SKM-1 treated with dmso at 0.1 percent for 144 hours (cell line): Measurements from ENCODE around the gene CHFR.
"Not testable (repeated sequence)": the region's sequence is repeated elsewhere in the genome, so short reads cannot be mapped to it uniquely, and the experiment has no call there.

ENCODE experiments used
- DNase-seq: peaks from one replicate; lab custom pipeline; 2025; ENCODE audit not compliant: unreplicated experiment; lab: John Stamatoyannopoulos, UW

Gene CHFR, protein sequence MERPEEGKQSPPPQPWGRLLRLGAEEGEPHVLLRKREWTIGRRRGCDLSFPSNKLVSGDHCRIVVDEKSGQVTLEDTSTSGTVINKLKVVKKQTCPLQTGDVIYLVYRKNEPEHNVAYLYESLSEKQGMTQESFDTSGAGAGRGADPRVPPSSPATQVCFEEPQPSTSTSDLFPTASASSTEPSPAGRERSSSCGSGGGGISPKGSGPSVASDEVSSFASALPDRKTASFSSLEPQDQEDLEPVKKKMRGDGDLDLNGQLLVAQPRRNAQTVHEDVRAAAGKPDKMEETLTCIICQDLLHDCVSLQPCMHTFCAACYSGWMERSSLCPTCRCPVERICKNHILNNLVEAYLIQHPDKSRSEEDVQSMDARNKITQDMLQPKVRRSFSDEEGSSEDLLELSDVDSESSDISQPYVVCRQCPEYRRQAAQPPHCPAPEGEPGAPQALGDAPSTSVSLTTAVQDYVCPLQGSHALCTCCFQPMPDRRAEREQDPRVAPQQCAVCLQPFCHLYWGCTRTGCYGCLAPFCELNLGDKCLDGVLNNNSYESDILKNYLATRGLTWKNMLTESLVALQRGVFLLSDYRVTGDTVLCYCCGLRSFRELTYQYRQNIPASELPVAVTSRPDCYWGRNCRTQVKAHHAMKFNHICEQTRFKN

DNA sequence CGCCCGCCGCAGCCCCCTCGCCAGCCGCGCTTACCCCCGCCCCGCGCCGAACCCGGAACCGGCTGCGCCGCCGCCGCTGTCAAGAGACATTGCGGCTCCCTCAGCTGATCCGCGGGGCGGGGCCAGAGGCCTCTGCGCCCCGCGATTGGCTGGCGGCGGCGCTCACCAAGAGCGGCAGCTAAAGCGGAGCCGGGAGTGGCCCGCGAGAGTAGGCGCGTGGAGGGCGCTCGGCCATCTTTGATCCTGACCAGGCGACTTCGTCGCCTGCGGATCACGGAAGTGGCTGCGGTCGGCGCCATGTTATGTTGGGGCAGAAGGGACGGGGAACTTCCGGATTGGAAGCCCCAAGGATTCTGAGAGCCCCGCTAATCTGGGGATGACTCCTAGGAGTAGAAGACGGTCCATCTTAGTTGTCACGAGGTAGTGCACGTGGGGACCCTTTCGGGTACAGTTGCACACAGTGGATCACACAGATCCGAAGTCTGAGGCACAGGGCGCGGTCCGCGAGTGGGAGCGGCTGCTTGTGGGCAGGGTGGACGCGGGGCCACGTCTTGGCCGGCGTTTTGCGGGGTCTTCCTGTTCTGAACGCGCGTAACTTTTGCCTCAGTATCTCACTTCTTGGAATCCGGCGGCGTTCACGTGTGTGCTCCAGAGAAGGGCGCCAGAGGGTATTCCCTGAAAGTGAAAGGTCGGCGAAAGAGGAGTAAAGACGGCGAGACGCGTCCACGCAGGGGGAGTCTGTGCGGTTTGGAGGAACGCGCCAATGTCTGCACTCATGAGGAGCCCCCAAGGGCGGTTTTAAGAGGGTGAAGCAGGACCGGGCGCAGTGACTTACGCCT, at the start of gene CHFR:
Gene CHFR, minus strand, starts transcription at position 93 of the 839 bp plus-strand sequence. CDS start 277 bp downstream, outside the sequence.
- no peak for DNase-seq

DNA sequence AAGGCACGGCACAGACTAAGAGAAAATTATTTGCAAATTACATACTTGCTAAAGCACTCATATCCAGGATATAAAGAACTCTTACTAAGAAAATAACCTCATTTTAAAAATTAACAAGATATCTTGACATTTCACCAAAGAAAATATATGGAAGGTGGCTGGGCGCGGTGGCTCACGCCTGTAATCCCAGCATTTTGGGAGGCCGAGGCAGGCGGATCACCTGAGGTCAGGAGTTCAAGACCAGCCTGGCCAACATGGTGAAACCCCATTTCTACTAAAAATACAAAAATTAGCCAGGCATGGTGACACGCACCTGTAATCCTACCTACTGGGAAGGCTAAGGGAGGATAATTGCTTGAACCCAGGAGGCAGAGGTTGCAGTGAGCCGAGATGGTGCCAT, 49.5 kb upstream of the CHFR start:
- DNase-seq: not testable (repeated sequence)

DNA sequence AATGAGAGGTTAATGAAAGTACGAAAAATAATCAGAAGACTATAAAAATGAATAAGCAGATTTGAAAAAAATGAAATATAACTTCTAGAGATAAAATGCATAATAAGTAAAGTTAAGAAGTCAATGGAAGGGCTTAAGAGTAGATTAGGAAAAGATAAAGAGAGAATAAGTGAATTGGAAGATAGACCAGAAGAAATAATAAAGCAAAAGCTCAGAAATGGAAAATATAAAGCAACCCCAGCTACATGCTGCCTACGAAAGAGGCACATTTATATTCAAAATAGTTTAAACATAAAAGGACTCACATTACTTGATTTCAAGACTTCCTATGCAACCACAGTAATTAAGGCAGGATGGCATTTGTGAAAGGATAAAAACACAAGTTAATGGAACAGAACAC, 48.8 kb upstream of the CHFR start:
- no peak for DNase-seq

DNA sequence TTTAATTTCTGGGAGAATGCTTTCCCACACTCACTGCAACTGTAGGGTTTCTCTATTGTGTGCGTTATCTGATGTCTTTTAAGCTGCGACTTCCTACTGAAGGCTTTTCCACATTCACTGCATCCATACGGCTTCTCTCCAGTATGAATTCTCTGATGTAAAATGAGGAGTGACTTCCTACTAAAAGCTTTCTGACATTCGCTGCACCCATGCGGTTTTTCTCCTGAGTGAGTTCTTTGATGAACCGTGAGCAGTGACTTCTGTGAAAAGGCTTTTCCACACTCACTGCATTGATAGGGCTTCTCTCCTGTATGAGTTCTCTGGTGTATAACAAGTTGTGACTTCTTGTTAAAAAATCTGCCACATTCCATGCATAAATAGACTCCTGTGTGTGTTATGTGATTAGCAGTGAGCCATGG, 39.0 kb upstream of the CHFR start:
- DNase-seq: no peak

DNA sequence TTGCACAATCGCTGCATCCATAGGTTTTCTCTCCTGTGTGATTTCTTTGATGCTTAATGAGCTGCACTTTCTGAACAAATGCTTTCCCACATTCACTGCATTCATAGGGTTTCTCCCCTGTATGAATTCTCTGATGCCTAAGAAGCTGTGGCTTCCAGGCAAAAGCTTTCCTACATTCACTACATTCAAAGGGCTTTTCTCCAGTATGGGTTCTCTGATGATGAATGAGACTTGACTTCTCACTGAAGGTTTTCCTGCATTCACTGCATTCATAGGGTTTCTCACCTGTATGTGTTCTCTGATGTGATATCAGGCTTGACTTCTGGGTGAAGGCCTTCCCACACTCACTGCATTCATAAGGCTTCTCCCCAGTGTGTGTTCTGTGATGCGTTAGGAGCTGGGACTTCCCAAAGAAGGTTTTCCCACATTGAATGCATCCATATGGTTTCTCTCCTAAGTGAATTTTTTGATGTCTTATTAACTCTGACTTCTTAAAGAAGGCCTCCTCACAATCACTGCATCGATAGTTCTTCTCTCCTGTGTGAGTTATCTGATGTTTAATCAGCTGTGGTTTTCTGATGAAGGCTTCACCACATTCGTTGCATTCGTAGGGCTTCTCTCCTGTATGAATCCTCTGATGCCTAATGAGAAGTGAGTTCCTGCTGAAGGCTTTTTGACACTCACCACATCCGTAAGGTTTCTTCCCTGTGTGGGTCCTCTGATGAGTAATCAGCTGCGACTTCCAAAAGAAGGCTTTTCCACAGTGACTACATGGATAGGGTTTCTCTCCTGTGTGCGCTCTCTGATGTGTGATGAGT, 38.4 kb upstream of the CHFR start:
- DNase-seq: no peak

DNA sequence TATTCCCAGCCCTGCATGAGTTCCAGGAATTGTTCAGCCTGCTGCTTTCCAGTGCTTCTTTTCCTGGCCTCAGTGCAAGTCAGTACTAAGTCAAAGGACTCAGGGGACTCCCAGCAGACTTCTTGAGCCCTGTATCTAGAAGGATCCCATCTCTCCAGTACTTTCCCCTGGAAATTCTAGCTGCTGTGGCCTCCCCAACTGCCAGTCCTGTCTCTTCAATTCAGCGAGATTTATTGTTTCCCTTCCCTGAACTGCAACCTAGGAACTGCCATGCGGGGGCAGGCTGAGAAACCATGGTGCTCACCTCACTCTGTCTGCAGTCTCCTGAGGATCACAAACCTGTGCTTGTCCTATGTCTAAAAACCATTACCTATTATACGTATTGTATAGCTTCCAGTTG, 37.0 kb upstream of the CHFR start:
- DNase-seq: no peak

DNA sequence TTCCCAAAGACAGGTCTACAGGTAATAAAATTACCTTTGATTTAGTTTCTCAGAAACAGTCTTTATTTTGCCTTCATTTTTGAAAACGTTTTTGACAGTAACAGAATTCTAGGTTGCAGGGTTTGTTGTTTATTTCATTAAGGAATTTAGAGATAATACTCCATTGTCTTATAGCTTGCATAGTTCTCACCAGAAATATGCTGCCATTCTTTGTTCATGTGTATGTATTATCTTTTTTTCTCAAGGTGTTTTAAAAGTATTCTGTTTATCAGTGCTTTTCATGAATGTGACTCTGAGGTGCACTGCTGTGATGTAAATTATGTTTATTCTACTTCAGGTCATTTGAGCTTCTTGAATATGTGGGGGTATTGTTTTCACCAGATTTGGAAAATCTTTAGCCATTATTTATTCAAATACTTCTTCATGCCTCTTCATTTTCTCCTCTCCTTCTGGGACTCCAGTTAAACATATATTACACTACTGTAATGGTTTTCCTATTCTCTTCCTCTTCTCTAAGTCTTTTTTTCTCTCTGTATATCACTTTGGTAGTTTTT, 36.0 kb upstream of the CHFR start:
- no peak for DNase-seq

DNA sequence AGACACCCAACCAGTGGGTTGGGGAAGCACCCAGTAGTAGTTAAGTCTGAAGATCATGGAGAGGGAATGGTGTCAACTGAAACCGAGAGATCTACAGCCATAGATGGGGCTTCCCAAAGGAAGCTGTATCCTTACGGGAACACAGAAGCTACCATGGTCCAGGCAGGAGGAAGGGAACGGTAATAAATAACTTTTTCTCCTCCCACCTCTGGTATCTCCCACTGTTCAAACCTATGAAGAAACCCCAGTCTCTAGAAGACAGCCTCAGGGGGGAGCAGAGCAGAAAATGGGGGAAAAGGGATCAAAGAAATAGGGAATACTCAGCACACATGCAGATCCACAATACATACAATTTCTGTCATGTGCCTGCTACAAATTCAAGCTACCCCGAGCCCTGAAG, 35.3 kb upstream of the CHFR start:
- no peak for DNase-seq

DNA sequence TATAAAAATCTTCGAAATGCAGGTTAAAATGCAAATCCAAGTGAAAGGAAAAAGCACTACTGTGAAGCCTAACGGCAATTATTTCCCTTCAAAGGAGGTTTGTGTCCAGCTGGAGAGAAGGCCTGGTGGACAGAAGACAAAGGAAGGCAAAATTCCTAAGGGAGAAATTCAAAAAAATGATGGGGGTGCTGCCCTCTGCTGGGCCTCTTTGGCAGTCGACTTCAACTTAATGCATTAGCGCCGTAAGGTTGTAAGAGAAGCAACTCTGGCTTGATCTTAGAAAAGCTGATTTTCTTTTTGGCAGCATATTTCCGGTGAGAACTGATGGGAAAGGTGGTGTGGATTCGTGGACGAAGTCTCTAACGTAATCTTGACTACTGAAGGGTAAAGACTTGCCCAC, 34.3 kb upstream of the CHFR start:
- DNase-seq: no peak

DNA sequence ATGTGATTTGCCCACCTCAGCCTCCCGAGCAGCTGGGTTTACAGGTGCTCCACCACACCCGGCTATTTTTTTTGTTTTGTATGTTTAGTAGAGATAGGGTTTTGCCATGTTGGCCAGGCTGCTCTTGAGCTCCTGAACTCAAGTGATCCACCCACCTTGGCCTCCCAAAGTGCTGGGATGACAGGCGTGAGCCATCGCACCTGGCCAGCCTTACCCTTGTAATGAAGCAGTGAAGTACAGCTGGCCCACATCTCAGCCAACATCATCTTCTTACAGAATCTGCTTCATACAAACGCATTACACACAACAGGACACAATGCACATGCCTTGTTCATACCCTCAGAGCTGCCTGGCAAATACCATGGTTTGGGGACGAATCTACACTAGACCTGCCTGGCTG, 31.3 kb upstream of the CHFR start:
- no peak for DNase-seq

DNA sequence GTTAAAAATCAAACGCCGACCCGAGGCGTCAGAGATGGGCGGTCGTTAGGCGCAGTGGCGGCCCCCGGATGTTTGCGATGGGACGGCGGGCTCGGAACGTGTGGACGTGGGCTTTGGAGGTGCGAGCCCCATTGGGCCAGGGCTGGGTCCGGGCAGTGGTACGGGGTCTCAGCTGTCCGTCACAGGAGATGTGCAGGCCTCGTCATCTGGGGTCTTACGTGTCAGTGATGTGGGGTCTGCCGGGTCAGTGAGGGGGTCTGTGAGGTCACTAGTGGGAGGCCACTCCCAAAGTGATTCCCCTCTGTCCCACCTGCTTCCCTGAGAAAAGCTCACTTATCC, 21.6 kb upstream of the CHFR start:
- no peak for DNase-seq

DNA sequence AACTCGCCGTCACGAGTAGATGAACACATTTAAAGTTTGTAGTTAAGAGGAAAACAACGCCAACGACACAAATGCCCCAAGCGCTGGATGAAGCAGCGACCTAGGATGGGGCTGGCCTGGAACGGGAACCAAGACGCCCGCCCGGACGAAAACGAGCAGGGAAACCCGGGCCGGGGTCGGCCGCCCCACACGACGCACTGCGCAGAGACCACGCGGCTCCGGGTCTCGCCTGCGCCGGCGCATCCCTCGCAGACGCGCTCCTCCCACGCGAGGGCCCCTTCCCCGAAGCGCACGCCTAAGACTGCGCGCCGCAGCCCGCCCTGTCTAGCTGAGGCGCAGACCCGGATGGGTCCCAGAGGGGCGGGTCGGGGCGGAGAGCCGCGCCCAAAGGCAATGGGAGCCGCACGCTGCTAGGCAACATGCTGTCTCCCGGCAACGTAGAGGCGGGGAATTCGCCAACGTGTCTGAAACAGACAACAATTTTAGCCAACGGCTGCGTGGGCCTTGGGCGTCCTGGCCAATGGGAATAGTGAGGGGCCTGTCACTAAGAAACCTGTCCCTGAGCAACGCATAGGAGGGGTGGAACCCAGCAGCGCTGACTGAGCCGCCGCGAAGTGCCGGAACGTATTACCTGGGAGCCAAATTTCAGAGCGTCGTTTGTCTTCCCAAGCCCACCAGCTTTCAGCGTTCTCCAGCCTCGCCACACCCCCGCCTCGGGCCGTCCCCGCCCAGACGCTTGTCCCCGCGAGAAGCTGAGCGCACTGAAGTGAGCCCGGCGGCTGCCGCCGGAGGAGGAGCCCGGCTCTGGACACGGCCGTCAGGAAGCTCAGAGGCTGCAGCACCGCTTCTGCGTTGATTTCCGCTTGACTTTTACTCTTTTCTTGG, 21.0 kb upstream of the CHFR start:
- no peak for DNase-seq

DNA sequence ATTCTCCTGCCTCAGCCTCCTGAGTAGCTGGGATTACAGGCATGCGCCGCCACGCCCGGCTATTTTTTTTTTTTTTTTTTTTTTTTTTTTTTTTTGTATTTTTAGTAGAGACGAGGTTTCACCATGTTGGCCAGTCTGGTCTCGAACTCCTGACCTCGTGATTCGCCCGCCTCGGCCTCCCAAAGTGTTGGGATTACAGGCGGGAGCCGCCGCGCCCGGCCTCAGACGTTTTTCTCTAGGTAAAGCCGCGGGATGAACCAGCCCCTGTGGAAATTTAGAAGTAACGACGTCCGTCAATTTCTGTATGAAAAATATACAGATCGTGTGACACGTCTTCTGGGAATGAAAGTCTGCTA, 20.4 kb upstream of the CHFR start:
- not testable (repeated sequence) for DNase-seq

DNA sequence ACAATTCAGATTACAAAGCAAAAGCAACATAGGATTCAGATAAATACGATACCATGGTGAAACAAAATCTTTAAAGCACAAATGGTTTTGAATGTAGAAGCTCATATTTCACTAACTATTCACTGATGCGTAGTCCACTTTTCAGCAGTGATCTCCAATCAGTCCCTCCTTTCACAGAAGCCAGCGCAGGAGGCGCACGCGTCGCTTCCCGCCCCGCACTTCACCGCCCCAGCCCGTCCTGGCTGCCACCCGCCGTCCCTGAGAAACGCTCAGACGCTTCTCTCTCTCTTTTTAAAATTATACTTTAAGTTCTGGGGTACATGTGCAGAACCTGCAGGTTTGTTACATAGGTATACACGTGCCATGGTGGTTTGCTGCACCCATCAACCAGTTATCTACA, 19.8 kb upstream of the CHFR start:
- DNase-seq: no peak

DNA sequence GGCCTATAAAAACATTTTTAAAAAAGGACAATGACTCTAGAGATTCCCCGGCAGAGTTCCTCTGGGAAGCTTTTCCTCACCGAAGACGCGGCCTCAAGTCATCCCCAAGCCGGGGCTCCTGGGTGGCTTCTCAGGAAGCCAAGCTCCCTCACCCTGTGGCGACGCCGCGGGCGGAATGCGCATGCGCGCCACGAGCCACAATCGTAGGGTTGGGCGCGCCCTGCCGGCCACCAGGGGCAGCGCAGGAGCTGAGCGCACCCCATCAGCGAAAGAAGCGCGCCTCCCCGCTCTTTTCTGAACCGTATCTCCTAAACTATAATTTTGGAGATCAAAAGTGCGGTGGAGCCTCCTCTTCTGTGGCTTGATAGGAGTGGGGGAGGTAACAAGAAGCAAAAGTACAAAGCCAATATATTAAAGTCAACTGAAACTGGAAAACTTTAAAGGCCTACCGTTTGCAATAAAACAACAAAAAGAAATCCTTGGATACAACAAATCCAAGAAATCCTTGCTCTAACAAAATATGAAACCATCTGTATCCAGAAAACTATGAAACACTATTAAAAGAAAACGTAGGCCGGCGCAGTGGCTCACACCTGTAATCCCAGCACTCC, 17.4 kb upstream of the CHFR start:
- no peak for DNase-seq

DNA sequence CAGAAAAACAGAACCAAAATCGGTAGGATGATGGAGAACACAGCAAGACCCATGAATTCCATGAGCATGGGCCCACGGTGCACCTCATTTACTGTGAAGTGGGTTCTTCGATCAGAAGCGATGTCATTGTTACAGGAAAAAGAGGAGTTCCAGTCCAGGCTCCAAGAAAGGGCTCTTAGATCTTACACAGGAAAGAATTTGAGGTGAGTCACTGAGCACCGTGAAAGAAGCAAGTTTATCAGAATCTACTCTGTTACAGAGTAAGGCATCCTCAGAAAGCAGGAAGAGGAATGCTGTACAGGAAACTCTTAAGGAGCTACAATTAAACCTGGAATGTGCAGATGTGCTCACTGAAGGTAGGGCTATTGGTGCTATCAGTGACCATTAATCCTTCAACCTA, 11.6 kb upstream of the CHFR start:
- no peak for DNase-seq

DNA sequence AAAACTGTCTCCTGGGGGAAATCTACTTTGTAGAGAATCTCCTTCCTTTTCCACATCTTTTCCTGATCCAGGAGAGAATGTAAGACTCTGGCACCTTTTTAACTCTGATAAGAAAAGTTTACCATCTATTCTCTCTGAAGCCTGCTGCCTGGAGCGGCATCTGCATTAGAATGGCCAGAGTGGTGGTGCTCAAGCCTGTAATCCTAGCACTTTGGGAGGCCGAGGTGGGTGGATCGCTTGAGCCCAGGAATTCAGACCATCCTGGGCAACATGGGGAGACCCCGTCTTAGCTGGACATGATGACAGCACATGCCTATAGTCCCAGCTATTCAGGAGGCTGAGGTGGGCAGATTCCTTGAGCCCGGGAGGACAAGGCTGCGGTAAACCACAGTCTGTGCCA, 1.4 kb upstream of the CHFR start:
- no peak for DNase-seq

DNA sequence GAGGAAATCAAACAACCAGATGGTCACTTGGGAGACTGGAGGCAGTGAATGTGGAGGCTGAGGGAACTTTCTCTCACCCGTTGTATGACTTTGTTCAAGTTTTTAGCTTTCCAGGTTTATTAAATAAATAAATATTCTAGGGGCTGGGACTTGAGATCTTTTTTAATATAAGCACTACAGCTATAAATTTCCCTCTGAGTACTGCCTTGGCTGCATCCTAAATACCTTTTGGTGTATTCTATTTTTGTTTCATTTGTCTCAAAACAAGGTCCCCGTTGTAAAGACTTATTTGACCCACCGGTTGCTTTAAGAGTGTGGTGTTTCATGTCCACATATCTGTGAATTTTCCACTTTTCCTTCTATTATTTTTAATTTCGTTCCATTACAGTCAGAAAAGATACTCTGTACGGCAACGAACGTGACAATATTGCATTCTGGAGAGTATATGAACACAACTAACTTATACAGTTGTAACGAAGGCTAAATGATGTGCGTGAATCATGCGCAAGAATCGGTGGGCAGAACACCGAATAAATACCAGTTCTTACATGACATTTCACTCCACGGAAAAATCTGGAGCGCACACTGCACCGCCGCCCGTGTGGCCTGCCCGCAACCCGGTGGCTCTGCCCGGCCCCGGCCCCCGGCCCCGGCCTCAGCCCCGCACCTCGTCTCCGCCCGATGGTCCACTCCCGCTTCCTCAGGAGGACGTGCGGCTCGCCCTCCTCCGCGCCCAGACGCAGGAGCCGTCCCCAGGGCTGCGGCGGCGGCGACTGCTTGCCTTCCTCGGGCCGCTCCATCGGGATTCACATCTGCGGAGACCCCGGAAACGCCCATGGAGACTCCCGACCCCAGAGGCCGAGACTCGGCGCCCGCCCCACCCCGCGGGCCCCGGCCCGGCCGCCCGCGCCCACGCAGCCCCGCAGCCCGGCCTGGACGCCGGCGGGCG, 602 bp downstream of the CHFR start:
- no peak for DNase-seq
